Endometrial microvascular endothelial cells (primary cell): Measurements from ENCODE around the gene TRIO. TPM values are rescaled to one million over a fixed set of nuclear protein-coding genes. Genes with fewer than 3 reads are reported as not detected.

Experiments used
- in situ Hi-C: cut with HindIII; loops from 2 replicates; pipeline ENCODE4 v1.10.0; 2017; ENCODE audit warnings: low sequenced_read_pairs, low pct_unique_long_range_greater_than_20kb; ENCODE audit errors: inconsistent ontology term
- total RNA-seq: library from RNA; depleted of rRNA; stranded (reverse); fragments of >200 nt; gene quantifications from one replicate; pipeline ENCODE4 v1.2.3, GENCODE V29; 2015; ENCODE audit errors: inconsistent ontology term

The TRIO gene
- total RNA-seq, 1 donor from 2014 or later: 97.2 TPM

DNA sequence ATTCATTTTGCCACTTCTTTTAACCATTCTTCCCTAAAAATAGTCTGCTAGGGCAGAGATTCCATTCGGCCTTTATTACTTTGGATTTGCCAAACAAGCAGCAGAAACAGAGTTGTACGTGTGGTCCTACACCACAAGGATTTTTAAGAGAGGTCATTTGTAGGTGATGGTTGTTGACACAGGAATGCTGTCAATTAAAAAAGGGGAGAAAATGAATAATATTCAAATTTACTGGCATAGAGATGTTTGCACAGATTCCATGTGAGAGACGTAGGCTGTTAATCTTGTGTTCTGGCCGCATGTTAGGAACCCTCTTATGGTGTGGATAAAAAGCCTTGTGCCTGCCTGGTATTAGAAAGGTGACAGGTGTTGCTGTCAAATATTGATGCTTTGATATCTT, 34.9 kb downstream of the TRIO start:
- in situ Hi-C loops: no loop called here

- in situ Hi-C loops: no loop called here
Observed at GRCh38 chr5:14178671-14179211, 35.6 kb downstream of the TRIO start.

DNA sequence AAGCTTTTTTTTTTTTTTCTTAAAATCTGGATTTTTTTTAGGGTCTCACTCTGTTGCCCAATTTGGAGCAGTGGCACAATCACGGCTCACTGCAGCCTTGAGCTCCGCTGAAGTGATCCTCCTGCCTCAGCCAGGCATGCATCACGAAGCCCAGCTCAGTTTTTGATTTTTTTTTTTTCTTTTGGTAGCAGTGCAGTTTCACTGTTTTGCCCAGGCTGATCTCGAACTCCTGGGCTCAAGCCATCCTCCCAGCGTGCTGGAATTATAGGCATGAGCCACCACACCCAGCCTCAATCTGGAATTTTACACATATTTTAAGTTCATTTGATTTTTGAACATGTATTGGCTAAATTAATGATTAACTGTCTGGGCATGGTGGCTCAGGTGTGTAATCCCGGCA, 36.3 kb downstream of the TRIO start:
- in situ Hi-C loops: no loop called here

GRCh38 chr5:14180437-14180836, 37.3 kb downstream of the TRIO start:
- in situ Hi-C loops: no loop called here

- in situ Hi-C loops: no loop called here
Observed at GRCh38 chr5:14181299-14181968, 38.3 kb downstream of the TRIO start.

GRCh38 chr5:14182761-14183160, 39.6 kb downstream of the TRIO start:
- in situ Hi-C loops: no loop called here

DNA sequence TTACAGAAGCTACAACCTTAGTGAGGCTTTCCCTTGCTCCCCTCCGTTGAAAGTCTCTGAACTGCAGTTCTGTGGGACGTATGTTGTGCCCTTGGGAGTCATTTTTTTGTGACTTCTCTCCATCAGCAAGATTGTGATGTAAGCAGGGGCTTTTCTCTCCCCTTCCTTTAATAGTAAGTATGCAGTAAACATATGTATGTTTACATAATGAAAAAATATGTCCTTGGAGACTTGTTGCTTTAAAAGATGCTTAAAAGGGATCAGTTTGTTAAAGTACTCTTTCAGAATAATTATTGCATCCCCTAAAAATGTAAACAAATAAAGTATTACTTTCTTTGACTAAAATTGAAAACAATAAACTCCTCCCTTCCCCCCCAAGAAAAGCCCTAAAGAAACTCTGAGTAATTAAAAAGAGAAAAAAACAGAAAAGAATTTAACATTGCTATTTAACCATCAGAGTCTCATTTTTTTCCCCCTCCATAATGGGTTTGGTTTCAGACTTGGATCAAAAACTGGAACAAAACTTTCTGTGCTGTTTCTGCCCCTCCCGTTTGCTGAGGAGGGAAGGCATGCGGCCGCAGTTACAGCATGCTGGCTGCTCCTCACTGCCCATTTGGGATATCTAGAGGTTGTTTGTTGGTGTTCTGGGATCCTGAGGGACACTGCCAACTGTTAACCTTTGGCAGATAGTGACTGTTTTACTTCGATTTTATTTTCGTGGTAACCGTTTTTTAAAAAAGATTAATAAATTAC, 40.2 kb downstream of the TRIO start:
- in situ Hi-C loops: no loop called here

GRCh38 chr5:14184082-14184481, 40.9 kb downstream of the TRIO start:
- in situ Hi-C loops: no loop called here

DNA sequence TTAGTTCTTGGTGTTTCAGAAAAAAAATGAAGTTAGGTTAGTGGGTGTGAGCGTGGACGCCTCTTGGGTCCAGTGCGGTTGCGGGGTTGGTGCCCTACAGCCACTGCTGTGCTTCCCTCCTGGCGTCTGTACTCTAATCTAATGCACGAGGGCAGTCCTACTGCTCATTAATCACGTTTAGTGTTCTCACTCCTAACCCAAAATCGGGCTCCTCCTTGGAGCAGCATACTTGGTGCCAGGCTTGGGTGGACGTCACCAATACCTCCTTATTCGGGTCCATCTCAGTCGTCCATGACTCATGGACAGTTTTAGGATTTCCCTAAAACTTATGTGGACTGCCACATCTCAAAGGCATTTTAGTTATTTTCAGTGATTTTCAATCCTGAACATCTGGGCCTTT, 41.6 kb downstream of the TRIO start:
- in situ Hi-C loops: no loop called here

DNA sequence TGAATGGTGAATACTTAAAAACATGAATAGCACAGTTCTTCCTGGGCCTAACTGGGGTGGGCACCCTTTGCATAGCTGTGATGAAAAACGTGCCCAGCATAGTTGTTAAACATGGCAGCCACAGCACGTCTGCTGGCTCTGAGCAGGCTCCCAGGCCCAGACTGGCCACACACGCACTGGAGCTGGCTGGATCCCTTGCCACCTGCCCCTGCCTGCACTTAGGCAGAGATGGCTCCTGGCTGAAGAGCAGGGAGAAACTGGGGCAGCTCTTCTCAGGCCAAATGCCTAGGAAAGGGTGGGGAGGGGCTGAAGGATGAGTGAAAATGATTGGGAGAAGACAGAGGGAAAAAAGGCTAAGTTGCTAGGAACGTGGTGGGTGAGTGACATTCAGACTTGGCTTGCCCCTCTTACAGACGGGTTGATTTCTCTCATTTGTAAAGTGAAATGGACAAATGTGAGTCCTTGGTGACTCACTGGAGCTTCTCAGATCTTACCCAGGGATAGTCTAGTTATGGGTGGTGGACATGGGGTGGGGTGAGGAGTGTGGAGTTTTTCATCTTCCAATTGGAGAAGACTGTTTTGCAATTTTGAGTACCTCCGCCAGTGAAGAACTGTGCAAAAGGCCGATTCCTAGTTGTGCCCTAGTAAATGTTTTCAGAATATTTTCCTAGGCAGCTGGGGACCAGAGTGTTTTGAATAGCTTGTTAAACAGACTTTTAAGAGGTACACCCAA, 42.4 kb downstream of the TRIO start:
- in situ Hi-C loops: no loop called here

- in situ Hi-C loops: no loop called here
Observed at GRCh38 chr5:14186059-14186830, 43.1 kb downstream of the TRIO start.

DNA sequence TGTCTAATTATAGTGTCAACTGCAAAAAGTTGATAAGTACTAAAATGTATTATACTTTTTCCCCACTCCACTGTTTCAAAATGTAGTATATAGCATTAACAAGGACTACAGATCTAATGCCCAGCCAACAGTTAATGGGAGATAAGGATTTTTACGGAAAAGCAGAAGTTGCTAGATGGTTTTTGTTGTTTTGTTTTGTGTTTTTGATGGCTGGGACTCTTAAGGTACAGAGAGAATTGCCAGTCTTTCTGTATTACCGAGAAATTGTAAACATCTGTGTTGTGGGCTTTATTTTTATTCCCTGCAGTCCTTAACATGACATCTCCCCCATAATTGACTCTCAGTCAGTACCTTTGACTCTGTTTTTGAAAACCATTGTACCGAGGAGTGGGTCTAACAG, 44.0 kb downstream of the TRIO start:
- in situ Hi-C loops: no loop called here

DNA sequence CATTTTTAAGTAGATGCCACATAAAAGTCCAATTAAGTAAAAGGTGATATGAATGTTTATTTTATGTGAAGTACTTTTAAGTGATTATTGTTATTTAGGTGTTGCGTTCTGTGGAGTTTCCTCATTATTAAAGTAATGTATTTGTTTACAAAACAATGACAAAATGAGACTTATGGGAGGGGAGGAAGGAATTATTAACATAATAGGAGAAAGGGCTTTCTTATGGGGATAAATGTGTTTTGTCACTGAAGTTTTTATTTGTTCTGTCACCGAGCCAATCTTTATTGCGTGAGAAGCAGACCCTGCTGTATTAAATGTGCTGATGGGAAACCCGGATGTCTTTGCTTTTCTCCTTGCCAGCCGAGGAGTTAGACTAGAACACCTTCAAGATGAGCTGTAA, 44.5 kb downstream of the TRIO start:
- in situ Hi-C loops: no loop called here

DNA sequence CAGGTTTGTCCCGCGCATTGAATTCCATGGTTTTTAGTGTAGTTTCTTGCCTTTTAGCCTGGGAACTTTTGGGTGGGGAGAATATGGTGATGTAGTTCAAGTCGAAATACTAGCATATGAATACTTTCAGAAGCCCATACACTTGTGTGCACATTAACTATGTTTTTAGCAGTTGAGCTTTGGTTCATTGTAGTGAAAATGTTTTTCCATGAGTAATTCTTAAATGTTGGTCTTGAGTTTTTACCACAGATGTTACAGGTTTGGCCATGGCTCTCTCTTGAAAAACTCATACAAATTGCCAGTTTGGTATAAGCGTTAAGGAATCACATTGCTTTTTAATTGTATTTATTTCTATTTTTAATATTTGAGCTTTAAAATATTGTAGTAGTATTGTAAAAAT, 45.6 kb downstream of the TRIO start:
- in situ Hi-C loops: no loop called here

DNA sequence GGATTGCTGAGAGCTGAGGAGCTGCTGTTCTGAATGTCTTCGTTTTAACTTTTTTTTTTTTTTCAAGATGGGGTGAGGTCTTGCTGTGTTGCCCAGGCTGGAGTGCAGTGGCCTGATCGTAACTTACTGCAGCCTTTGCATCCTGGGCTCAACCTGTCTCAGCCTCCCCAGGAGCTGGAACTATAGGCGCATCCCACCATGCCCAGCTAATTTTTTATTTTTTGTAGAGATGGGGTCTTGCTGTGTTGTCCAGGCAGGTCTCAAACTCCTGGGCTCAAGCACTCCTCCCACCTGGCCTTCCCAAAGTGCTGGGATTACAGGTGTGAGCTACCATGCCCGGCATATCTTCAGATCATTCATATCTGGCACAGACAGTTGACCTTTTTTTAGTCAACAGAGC, 46.5 kb downstream of the TRIO start:
- in situ Hi-C loops: no loop called here

DNA sequence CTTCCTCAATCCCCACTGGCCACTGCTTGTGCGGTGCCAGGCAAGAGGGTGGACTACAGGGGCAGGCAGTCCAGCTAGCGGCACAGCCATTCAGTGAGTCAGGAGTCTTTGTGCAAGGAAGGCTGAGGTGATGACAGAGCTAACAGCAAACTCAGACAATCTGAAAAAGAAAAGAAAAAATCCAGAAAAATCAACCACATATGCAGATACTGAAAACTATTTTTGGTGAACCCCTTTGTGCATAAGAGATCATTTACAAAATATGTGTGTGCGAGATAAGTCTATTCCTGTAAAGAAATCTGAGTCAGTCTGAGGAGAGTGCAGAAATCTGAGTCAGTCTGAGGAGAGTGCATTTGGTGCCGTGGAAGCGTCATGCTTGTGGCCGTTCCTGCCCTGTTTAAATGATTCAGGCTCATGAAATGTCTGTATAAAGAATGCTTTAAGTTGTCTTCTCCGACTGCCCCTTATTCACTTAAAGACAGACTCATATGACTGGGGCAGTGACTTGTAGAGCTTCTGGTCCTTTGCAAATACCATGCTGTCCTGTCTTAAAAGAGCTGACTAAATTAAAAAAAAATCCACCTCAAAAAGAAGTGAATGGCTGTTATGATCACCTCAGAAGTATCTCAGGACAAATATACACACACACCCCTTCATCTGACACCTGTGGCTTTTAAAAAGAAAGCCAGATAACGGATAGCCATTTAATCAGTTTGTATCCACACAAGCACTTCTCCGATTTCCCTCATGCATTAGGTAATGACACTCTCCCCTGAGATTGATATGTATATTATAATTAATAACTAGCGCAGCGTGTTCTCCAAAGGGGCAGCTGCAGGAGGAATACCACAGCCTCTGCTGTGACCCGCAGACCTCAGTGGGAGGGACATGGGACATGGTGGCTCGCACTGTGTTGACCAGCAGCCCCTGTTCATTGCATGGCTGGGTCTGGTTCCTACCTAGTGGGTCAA, 47.3 kb downstream of the TRIO start:
- in situ Hi-C loops: no loop called here

GRCh38 chr5:14191325-14191724, 48.2 kb downstream of the TRIO start:
- in situ Hi-C loops: no loop called here

GRCh38 chr5:14193496-14193895, 50.4 kb downstream of the TRIO start:
- in situ Hi-C loops: no loop called here
